Measurements from ENCODE around the gene AOPEP.

Gene AOPEP

DNA sequence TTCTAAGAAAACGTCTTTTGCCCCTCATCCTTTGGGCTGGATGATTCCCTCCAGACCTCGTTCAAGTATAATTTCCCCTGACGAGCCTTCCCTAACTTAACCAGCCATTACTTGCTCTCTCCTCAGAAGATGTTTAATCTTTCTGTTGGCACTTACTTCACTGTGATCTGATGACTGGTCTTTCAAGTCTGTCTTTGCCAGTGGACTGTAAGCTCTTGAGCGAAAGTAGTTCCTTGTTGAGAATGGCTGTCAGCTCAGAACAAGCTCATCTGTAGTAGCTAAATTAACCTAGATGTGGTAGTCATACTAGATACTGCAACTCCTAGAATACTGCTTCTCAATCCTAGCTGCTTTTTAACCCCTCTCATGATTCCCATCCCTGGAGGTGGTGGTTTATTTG lies 125.0 kb downstream of the AOPEP start:
- DNase-seq: no peak

DNA sequence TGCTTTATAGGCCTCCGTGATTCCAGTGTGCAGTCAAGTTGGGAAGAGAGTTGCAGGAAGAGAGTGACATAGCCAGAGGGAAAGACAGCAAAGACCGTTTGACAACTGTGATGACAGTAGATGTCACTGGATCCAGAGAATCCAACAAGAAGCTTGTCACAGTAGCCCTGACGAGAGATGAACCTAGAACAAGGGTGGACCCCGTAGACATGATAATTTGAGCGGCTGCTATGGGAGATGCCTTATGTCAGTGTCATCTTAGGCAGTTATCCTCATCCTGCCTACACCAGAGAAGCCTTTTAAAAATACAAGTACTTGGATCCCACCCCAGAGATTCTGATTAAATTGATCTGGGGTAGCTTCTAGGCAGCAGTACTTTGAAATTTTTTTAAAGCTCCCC lies 125.4 kb downstream of the AOPEP start:
- DNase-seq: no peak

DNA sequence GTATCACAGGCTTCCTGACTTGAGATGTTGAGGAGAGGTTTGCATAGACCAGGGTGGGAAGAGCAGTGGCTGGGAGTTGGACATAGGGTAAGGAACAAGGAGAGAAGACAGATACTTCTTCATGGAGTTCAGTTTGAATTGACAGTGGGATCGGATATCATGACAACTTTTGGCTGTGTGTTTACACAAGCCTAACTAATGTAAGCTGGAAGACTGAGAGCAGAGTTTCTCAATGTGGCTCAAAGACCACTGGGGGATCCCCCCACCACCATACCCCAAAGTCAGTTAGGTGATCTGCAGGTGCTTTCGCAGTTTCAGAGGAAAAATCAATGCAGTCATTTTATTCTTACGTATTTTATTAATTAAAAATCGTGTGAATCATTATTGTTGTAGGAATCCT lies 125.9 kb downstream of the AOPEP start:
- DNase-seq: no peak

DNA sequence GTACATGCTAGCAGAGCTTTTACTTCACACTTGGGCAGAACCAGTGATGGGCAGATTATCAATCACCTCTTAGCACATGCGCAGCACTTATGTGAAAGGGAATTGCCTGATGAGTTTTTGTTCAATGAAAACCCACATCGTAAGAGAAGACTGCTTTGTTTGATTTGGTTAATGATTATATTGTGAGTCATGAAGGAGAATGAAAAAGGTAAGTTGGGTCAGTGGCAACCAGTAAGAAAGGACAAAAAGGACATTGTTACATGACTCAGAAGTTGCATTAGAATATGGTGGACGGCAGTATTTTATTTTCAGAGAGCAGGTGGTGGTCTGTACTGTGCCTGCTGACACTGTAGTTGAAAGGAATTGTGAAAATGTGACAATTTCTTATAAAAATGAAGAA lies 127.4 kb downstream of the AOPEP start:
- DNase-seq: no peak

DNA sequence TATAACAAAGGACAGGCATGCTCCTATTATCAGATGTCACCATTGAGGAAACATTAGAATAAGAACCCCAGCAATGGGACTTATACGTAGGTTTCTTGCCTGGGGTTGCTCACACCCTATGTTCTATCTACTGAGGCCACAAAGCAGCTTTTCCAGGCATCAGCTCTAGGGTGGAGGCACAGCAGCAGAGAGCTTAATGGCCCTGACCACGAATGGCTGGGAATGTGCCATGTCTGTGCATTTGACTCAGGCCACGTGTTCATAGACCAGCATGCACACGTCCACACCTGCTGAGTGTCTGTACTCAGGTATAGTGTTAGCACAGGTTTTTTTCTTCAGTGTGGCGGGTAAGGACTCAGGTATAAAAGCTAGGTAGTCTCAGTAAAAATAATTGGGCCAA lies 129.4 kb downstream of the AOPEP start:
- DNase-seq: no peak

DNA sequence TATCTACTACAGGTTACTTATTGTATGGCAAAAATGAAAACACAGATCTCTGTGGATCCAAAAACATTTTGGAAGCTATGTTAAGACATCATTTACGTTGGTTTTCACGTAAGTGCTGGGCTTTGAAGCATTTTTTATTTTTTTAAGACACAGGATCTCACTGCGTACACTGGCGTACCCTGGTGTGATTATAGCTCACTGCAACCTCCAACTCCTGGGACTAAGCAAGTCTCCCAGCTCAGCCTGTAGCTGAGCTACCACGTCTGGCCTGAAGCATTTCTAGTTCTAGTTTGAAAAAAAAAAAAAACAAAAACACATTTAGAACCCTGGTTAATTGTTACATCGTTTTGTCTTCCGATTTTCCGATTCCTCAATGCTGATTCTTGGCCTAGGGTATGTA lies 131.3 kb downstream of the AOPEP start:
- no peak for DNase-seq

DNA sequence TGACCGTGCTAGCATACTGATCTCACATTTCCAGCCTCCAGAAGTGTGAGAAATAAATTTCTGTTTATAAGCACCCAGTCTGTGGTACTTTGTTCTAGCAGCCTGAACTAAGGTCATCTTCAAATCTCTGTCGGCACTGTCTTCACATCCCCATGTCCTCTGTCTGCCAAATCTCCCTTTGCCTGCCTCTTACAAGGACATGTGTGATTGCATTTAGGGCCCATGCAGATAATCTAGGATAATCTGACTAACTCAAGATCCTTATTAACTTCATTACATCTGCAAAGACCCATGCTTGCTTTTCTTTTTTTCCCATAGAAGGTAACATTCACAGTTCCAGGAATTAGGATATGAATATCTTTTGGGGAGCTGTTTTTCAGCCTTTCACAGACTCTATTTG lies 132.7 kb downstream of the AOPEP start:
- DNase-seq: no peak

DNA sequence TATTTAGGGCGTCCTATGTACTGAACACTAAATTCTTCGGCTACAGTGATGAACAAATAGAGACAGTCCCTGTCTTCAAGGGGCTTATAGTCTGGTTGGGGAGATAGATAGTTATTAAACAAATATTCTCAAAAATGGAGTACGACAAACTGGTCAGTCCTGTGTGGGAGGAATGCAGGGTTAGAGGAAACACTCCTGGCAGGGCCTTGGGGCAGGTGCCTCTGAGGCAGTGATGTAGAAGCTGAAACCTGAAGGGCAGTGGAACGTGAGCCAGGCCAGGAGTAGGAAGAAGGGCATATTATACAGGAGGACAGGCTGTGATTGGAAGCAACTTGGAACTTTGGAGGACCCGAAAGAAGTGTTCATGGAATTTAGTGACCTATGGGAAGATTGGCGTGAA lies 133.4 kb downstream of the AOPEP start:
- no peak for DNase-seq

DNA sequence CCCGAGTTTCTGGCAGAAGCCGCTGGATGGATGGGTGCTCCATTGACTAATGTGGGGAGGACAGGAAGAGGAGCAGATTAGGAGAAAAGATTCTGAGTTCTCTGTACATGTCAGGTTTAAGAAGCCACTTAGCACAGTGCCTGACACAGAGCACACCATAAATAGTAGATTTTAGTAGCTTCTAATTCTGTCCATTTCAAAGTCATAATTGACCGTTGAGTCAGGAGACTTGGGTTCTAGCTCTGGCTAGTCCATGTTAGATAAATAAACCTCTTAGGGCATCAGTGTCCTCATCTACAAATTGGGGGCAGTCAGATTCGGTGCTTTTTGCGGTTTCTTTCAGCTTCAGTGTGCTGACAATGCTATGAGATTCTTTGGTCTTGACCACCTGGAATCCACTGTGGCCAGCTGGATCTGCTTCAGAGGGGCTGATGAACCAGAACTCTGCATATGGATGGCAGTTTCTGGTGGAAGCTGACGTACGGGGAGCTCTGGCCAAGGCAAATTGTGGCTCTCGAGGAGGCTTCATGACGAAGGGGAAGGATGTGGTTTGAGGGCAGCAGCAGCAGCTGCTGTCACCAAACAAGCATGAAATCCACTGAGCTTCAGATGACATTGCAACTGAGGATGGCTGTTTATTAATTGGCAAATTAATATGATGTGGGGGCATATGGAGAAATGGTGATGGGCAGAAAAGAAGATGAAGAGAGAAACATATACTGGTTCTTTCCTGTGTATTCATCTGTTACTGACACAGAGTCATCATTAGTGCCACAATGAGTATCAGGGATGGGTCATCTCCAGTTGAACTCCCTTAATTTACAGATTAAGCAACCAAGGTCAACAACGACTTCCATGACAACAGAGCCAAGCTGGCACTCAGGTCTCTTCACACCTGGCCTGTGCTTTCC lies 134.4 kb downstream of the AOPEP start:
- DNase-seq: peak in 2 of 4 experiments; percentile 40 to 46

DNA sequence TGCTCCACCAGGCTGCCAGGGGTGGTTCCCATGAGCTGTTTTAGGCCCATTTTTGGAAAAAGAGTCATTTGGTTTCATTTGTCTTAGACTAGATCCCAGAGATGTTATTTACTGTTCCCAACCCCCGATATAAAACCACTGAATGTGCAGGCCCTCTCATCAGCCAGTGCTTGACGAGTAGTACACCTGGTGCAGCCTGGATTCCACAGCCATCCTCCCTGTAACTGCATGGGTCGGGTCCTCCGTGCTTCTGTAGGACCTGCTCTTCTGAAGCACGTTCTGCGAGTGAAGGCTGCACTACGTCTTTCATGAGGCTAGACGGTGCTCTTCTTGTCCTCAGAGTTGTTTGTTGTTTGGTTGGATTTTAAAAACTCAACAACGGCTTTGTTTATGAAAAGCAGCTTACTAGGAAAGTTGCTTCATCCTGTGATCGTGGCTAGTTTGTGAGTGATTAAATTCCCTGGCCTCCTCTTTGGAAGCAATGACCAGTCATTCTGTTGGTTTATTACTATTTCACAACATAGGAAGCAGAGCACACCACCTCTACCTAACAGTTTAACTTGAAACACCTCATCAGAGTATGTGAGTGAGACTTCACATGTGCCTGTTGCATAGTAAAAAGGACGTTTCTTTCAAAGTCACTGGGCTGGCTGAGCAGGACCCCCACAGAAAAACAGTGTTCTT lies 135.2 kb downstream of the AOPEP start:
- no peak for DNase-seq

DNA sequence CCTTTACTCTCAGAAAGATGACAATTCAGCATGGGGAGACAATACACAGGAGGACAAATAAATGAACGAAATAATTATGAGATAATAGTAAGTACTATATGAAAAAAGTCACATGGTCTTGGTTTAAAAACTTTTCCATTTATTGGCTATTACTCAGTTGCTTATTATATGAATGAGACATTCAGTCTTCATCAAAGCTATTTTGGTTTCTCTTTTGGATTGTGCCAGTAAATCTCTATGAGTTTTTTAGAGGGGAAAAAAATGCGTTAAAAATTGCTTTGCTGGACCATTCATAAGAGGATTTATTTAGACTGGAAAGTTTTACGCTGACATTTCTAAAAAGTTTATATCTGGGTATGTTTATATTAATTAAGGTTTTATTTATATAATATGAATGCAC lies 137.7 kb downstream of the AOPEP start:
- no peak for DNase-seq

DNA sequence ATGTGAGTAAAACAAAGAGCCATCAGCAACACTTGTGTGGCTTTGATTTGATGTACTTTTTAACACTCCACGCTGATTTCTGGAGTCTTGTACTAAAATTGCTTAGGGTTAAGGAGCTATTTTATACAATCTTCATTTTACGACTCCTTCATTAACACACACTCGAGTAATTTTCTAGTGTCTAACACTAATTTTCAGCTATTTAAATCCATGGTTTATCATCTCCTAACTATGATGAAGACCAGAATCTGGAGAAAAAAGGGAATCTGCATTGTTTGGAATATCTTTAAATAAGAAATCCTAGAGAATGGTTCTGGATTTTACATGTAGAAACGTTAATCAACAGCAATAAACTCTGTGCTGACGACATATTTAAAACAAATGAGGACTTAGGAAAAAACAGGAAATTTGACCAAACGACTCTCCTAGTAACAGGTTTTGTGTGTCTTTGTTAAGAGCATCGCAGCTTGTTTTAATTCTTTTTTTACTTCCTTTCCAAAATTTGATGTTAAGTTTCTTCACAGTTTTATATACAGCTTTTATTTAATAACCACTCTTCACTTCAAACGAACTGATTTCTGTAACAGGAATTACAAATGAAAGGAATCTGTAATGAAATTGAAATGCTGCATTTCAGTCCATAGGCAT lies 138.5 kb downstream of the AOPEP start:
- DNase-seq: no peak

DNA sequence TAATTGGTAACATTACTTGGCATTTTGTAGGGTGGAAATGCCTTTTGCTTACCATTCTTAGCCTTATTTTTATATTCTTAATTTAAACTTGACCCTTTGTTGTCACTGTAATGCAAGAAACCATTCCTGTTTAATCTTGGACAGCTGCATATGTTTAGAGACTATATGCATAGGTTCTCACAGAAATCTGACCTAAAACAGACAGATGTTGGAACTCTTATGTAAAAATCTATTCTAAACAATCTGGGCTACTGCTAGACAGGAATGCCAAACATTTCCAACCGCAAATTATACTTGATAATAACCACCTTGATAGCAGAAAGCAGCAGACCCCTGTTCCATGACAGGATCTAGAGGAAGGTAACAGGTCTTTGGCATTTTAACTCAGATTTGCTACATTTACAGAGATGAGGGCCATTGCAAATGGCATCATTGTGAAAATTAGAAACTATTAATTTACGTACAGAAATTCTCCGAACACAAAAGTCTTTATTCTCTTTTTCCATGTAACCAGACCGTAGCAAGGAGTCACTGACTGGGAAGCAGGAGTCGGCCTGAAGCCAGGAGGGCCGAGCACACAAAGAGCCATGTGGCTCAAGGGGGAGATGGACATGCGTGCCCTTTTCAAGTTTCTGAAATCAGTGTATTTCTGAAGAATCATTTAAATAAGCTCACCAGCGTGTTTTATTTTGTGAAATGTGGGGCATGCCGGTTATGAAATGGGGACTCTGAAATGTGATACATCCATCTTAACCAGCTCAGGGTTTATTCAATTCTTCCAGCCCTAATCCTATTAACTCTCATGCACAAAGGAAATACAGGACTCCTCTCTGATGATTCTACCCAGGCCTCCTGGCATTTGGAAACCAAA lies 139.3 kb downstream of the AOPEP start:
- DNase-seq: no peak

DNA sequence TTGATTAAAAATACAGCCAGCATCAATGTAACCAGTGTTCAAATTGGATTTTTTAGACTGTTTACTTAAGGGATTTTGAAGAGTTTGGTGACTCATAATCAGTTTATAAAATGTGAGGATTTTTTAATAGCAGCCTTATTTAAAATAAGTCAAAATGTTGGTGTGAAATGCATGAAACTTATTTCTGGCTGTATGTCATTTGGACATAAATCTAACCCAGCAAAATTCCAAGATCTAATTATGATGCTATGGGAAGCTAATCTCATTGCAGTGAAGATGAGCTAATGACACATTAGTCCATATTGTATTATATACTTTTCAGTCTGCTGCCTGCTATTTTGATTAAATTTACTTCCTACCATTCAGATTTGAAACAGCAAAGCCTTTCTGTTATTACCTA lies 140.3 kb downstream of the AOPEP start:
- DNase-seq: no peak

DNA sequence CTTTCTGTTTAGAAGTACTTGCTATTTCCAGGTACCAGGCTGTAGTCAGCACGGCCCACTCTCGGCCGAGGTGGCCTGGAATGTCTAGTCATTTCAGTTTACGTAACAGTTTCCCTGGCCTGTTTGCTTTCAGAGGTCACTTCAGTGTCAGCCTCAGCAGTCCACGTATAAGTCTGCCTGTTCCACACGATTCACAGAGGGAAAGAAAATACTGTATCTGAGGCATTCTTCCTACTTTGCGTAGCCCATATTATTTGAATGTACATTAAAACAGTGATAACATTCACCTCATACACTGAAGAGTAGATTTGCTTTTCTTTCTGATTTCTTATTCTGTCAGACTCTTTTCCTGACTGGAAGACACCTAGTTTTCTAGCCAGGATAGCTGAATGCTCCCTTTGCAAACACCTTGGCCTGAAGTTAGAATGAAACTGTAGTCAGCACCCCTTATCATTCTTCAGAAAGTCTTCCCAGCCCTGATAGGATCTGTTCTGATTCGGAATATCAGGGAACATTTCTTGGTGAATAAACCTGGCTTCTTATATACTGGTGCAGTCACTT lies 140.9 kb downstream of the AOPEP start:
- no peak for DNase-seq

DNA sequence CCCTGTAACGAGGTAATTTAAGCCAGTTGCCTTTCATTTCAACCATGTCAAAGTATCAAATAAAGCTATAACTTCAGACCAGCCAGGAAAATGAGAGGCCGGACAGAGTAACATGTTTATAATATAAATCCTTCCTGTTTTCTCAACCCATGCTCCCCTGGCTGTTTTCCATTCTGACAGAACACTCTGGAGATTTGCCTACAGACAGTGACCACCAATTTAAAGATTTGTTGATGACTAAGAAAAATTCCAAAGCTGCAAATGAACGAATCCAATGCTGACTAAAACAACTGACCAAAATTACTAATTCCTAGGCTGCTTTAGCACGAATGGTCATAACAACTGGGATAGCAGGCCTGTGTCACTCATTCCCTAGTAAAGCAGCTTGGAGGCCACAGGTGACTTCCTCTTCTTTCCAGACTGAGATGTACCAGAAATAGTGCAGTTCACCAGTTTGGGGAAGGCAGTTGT lies 141.4 kb downstream of the AOPEP start:
- no peak for DNase-seq

DNA sequence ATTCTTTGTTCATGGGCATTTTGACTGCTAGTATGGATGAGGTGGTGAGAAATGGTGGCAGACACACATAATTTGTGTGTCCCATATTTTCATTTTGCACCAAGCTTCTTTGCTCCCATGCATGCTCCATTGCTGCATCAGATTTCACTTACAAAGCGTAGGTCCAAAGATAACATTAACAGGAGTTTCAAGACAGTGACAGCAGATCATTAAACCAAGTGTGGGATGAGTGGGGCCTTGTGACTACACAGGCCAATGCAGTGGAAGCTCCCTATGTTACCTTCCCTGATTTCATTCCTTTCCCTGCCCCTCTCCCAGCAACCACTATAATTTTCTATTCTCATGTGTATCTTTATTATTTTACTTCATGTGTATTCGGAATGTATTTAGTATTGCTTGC lies 142.0 kb downstream of the AOPEP start:
- no peak for DNase-seq

DNA sequence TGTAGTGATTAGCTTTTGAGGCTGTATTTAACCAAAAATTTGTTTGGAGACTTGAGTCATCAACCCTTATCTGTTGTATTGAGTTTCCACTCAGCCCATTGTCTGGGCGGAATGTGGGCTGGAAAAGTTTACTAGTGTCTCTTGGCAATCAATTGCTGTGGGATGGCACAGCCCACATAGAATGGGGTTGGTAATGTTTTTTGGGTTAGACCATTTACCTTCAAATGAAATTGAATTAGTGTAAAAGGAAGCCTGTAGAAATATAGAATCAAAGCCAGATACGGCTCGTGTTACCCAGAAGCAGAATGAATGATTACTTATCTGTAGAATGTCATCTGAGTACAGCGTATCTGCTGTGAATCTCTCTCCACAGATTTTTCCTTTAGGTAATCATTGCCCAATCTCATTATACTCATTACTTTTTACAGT lies 142.9 kb downstream of the AOPEP start:
- DNase-seq: no peak

DNA sequence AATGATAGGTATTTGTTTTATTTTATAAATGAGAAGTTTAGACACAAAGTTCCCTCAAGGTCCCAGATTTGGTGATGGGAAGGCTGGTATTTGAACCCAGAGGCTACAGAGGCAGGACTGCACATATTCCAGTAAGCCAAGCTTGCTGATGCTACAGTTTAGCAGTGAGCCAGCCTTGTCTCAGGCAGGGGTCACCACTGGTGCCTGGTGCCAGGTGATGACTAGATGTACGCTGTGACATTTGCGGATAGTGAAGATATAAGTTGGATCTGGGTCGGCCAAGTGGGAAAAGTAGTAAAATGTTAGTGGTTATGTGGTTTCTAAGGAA lies 143.9 kb downstream of the AOPEP start:
- no peak for DNase-seq

DNA sequence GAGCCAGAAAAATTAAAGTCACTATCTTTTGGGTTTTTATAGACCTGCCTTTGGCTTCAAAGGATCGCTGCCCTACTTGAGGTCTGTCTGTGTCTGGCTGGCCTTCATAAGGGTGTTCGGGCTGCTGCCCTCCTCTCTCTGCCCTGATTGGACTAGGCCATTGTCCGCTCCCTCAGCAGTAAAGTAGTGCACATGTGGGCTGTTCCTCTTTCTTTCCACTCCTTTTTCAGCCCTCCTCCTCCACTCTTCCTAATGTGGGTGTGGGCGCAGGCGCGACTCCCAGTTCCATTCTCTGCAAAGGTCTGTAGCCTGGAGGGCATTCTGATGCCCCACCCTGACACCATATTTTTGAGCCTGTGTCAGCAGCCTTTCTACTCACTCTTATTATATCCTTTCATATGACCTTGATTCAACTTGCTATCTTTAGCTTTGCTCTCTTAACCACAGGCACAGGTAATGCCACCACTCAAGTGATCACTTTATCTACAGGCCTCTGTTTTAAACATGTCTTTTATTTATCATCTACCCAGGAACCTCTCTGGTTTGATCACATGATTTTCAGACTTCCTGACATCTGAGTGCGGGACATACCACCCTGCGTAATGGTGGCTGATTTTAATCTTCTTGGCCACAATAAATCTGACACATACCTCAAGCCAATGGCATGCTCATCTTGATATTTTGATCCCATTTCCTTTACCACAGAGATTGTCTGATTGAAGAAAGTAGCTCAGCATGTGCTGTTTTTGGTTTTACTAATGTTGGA lies 144.5 kb downstream of the AOPEP start:
- no peak for DNase-seq

DNA sequence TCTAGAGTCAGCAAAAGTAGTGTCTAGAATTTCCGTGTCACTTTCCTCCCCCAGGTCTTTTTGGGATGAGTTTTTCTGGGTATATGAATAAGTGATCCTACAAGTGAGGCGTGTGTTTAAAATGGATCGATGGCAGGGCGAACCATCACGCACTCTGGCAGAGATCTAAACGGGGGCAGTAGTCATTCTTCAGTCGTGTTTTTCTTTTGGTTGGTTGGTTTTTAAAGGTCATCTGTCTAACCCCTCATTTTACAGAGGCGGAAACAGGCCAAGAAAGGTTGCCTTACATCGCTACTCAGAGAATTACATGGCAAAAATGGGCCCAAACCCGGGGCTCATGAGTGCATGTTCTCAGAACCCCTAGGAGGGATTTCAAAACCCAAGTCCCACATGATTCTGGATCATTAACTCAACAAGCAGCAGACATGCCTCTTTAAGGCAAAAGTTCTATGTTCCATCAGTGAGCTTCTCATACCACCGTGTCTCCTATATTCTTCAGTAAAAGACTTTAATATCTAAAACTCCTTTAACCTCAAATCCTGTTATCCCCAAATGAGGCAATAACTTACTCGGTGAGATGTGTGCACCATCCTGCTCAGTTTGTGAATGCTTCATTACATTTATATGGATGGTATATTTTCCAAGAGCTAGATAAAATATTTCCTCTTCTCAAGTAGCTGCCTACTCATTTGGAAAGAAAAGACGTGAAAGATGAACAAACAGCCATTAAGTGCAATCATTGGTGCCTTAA lies 145.8 kb downstream of the AOPEP start:
- DNase-seq: no peak
